ENCODE data around the gene NQO2. TPM values are rescaled to one million over a fixed set of nuclear protein-coding genes. Genes with fewer than 3 reads are reported as not detected.
"Not testable (repeated sequence)": the region's sequence is repeated elsewhere in the genome, so short reads cannot be mapped to it uniquely, and the experiment has no call there.

NQO2 gene
- total RNA-seq, 3 donors from 2014 or later (not counting 1 experiment from before 2014, with no cell fraction given): 13.1 to 21.7 (median 16.2) TPM

DNA sequence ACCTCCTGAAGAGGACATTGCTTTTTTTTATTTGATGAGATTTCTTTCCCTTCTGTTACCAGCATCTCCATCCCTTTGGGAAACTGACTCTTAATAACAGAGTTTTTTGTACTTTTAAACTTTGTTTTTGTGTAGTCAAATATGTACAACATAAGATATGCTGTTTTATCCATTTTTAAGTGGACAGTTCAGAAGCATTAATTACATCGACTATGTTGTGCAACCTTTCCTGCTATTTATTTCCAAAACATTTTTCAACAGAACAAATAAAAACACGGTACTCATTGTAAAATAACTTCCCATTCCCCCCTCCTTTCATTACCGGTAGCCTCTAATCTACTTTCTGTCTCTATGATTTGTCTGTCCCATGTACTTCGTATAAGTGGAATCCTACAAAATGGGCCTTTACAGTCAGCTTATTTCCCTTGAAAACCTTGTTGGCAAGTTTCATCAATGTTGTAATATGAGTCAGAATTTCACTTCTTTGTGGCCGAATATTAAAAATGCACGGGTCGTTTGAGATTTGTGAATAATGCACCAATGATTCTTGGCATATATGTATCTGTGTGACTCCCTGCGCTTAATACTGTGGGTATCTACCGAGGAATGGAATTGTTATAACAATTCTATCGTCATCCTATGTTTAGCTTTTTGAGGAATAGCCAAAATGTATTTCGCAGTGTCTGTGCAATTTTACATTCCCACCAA, 57.5 kb downstream of the NQO2 start:
- H3K36me3 Mint-ChIP-seq: no peaks in the 10 kb centered on the region
- no peaks in the 10 kb centered on the region for H3K9me3 ChIP-seq (ENCODE audit: control insufficient read depth, insufficient read depth, low read length)
- no peak overlapping the region for H3K27ac Mint-ChIP-seq
- H3K4me1 ChIP-seq (ENCODE audit: control insufficient read depth, insufficient read depth, low read length): peaks cover 21% of the 10 kb centered on the region
- DNase-seq: no peak
- TF ChIP-seq, protein P1, sequence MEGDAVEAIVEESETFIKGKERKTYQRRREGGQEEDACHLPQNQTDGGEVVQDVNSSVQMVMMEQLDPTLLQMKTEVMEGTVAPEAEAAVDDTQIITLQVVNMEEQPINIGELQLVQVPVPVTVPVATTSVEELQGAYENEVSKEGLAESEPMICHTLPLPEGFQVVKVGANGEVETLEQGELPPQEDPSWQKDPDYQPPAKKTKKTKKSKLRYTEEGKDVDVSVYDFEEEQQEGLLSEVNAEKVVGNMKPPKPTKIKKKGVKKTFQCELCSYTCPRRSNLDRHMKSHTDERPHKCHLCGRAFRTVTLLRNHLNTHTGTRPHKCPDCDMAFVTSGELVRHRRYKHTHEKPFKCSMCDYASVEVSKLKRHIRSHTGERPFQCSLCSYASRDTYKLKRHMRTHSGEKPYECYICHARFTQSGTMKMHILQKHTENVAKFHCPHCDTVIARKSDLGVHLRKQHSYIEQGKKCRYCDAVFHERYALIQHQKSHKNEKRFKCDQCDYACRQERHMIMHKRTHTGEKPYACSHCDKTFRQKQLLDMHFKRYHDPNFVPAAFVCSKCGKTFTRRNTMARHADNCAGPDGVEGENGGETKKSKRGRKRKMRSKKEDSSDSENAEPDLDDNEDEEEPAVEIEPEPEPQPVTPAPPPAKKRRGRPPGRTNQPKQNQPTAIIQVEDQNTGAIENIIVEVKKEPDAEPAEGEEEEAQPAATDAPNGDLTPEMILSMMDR (IDR thresholded peaks at IDR 0.05): no peak
- ATAC-seq: no peak
- H3K4me1 Mint-ChIP-seq: peaks cover 10 to 17% of the 10 kb centered on the region in 2 donors
- intact Hi-C loops (cut with micrococcal nuclease): loop anchor here (5.0 to 10.0 kb wide), 2 partner anchors 210 to 262 kb away; no protein-coding TSS in a partner anchor
- no peaks in the 10 kb centered on the region for H3K36me3 ChIP-seq (ENCODE audit: control insufficient read depth, insufficient read depth, low read length)
- 93% methylated on average over 11 of the region's 11 CpGs for WGBS (ENCODE audit: insufficient coverage)
- no peaks in the 10 kb centered on the region for H3K27me3 Mint-ChIP-seq (ENCODE audit: low read depth in 2 of 2)
- H3K4me3 Mint-ChIP-seq: no peak overlapping the region
- no peaks in the 10 kb centered on the region for H3K27me3 ChIP-seq (ENCODE audit: control insufficient read depth, insufficient read depth, low read length)
- no peak overlapping the region for H3K4me3 ChIP-seq (ENCODE audit: low read length)
- H3K27ac ChIP-seq (ENCODE audit: low read length): no peak overlapping the region
- H3K9me3 Mint-ChIP-seq: no peaks in the 10 kb centered on the region

DNA sequence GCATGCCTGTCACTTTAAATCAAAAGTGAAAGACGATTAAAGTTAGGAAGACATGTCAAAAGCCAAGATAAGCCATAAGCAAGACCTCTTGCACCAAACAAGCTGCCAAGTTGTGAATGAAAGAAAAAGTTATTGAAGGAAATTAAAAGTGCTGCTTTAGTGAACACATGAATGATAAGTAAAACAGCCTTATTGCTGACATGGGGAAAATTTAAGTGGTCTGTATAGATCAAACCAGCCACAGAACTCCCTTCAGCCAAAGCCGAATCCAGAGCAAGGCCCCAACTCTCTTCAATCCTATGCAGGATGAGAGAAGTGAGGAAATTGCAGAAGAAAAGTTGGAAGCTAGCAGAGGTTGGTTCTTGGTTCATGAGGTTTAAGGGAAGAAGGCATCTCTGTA, 59.3 kb downstream of the NQO2 start:
- Histone ChIP-seq H3K9me3 (ENCODE audit: control insufficient read depth, insufficient read depth, low read length) (no peaks in the 10 kb centered on the region), H3K27ac (ENCODE audit: low read length) (no peak overlapping the region), H3K4me1 (ENCODE audit: control insufficient read depth, insufficient read depth, low read length) (peaks cover 12% of the 10 kb centered on the region), H3K36me3 (ENCODE audit: control insufficient read depth, insufficient read depth, low read length) (no peaks in the 10 kb centered on the region), H3K4me3 (ENCODE audit: low read length) (no peak overlapping the region), H3K27me3 (ENCODE audit: control insufficient read depth, insufficient read depth, low read length) (no peaks in the 10 kb centered on the region)
- DNase-seq (no peak), ATAC-seq (no peak)
- no peaks in the 10 kb centered on the region for H3K27me3 Mint-ChIP-seq (ENCODE audit: low read depth in 2 of 2)
- H3K4me1 Mint-ChIP-seq: peaks cover under 1 to 5% of the 10 kb centered on the region in 2 donors
- H3K4me3 Mint-ChIP-seq: no peak overlapping the region
- H3K36me3 Mint-ChIP-seq: no peaks in the 10 kb centered on the region
- H3K27ac Mint-ChIP-seq: no peak overlapping the region
- TF ChIP-seq, protein P1 (IDR thresholded peaks at IDR 0.05): no peak
- H3K9me3 Mint-ChIP-seq: no peaks in the 10 kb centered on the region
- intact Hi-C loops (cut with micrococcal nuclease): loop anchor here (5.0 to 10.0 kb wide), 2 partner anchors 212 to 264 kb away; no protein-coding TSS in a partner anchor
- WGBS (ENCODE audit: insufficient coverage): 23% methylated on average over 1 of the region's 2 CpGs

DNA sequence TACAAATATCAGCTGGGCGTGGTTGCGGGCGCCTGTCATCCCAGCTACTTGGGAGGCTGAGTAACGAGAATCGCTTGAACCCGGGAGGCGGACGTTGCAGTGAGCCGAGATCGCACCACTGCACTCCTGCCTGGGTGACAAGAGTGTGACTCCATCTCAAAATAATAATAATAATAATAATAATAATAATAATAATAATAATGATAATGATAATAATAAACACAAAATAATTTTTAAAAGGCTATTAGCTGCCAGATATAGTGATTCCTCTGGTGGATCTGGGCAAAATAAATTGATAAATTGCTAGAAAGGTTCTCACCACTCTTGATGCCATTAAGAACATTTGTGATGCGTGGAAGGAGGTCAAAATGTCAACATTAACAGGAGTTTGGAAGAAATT, 60.4 kb downstream of the NQO2 start:
- H3K27me3 Mint-ChIP-seq (ENCODE audit: low read depth in 2 of 2); H3K27me3 ChIP-seq (ENCODE audit: control insufficient read depth, insufficient read depth, low read length); H3K4me3 ChIP-seq (ENCODE audit: low read length); H3K4me3 Mint-ChIP-seq; H3K9me3 ChIP-seq (ENCODE audit: control insufficient read depth, insufficient read depth, low read length); DNase-seq; ATAC-seq; H3K9me3 Mint-ChIP-seq; H3K36me3 ChIP-seq (ENCODE audit: control insufficient read depth, insufficient read depth, low read length); H3K27ac ChIP-seq (ENCODE audit: low read length); H3K36me3 Mint-ChIP-seq; H3K27ac Mint-ChIP-seq; intact Hi-C loops (cut with micrococcal nuclease): not testable (repeated sequence)
- H3K4me1 Mint-ChIP-seq: peaks cover 8 to 13% of the 10 kb centered on the region in 2 donors
- WGBS (ENCODE audit: insufficient coverage): 95% methylated on average over 9 of the region's 11 CpGs
- H3K4me1 ChIP-seq (ENCODE audit: control insufficient read depth, insufficient read depth, low read length): peaks cover 18% of the 10 kb centered on the region

DNA sequence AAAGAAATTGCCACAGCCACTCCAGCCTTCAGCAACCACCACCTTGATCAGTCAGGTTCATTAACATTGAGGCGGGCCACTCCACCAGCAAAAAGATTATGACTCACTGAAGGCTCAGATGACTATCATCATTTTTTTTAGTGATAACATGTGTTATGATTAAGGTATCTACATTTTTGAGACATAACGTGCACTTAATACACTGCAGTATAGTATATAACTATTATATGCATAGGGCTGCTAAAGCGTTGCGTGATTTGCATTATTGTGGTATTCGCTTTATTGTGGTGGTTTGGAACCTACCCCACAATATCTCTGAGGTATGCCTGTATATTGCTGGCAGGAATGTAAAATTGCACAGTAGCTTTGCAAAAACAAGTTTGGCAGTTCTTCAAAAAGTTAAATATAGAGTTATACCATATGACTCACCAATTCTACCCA, 61.8 kb downstream of the NQO2 start:
- no peak for DNase-seq
- H3K4me1 ChIP-seq (ENCODE audit: control insufficient read depth, insufficient read depth, low read length): peaks cover 13% of the 10 kb centered on the region
- Mint-ChIP-seq H3K27me3 (ENCODE audit: low read depth in 2 of 2) (no peaks in the 10 kb centered on the region), H3K4me1 (peaks cover 10 to 14% of the 10 kb centered on the region in 2 donors), H3K27ac (no peak overlapping the region), H3K4me3 (no peak overlapping the region), H3K9me3 (no peaks in the 10 kb centered on the region), H3K36me3 (no peaks in the 10 kb centered on the region)
- no peak for ATAC-seq
- WGBS (ENCODE audit: insufficient coverage): 100% methylated on average over 4 of the region's 5 CpGs
- no peaks in the 10 kb centered on the region for H3K9me3 ChIP-seq (ENCODE audit: control insufficient read depth, insufficient read depth, low read length)
- TF ChIP-seq, protein P1 (IDR thresholded peaks at IDR 0.05): no peak
- H3K27ac ChIP-seq (ENCODE audit: low read length): no peak overlapping the region
- no peaks in the 10 kb centered on the region for H3K36me3 ChIP-seq (ENCODE audit: control insufficient read depth, insufficient read depth, low read length)
- intact Hi-C loops (cut with micrococcal nuclease): no loop called here
- H3K4me3 ChIP-seq (ENCODE audit: low read length): no peak overlapping the region
- H3K27me3 ChIP-seq (ENCODE audit: control insufficient read depth, insufficient read depth, low read length): no peaks in the 10 kb centered on the region

DNA sequence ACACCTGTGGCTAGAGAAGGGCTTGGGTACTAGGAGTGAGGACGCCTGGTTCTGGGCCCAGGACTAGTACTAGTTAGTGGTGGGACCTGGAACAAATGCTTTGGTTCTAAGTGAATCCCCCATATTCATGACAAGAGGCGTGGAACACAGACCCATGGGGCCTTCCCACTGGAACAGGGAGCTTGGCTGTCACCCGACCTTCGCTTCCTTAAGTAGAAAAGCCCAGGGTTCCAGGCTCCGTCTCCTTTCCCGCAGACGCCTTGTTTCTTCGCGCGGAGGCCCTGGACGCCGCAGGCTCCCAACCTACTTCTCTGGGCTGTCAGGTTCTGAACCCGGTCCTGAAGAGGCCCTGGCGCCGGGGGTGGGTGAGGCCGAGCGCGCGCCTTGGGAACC, 63.6 kb downstream of the NQO2 start:
- H3K27ac Mint-ChIP-seq: peak overlapping the region; percentile 83 to 85
- peak overlapping the region; percentile 93 for H3K4me3 ChIP-seq (ENCODE audit: low read length)
- peaks cover 20 to 27% of the 10 kb centered on the region in 2 donors for H3K4me1 Mint-ChIP-seq

More for the DNA sequence above, 63.6 kb downstream of the NQO2 start:
- intact Hi-C loops (cut with micrococcal nuclease); H3K9me3 Mint-ChIP-seq; H3K36me3 Mint-ChIP-seq; H3K27me3 ChIP-seq (ENCODE audit: control insufficient read depth, insufficient read depth, low read length); H3K9me3 ChIP-seq (ENCODE audit: control insufficient read depth, insufficient read depth, low read length); ATAC-seq; H3K27me3 Mint-ChIP-seq (ENCODE audit: low read depth in 2 of 2); H3K36me3 ChIP-seq (ENCODE audit: control insufficient read depth, insufficient read depth, low read length): not testable (repeated sequence)
- Histone ChIP-seq H3K27ac (ENCODE audit: low read length) (peak overlapping the region; percentile 71), H3K4me1 (ENCODE audit: control insufficient read depth, insufficient read depth, low read length) (peaks cover 20% of the 10 kb centered on the region)
- peak in 1 of 2 donors; percentile 12 for DNase-seq
- peak overlapping the region; percentile 93 for H3K4me3 Mint-ChIP-seq
- 1% methylated on average over 6 of the region's 19 CpGs for WGBS (ENCODE audit: insufficient coverage)
